Upper lobe of right lung (tissue), 1 donor: ENCODE measurements around the gene EPHA1. TPM values are rescaled to one million over a fixed set of nuclear protein-coding genes. Genes with fewer than 3 reads are reported as not detected.
"Not testable (repeated sequence)": the region's sequence is repeated elsewhere in the genome, so short reads cannot be mapped to it uniquely, and the experiment has no call there.

Experiments used
- ATAC-seq: fragments of 200-7000 bp; cut with Tn5 transposase; one replicate; pipeline ENCODE4 v1.9.1; 2020; ENCODE audit warnings: mild to moderate bottlenecking, moderate library complexity
- DNase-seq: peaks from one replicate; pipeline ENCODE4 v3.0.0-alpha.2; 2020
- H3K27ac ChIP-seq: fragments of 200-600 bp; one replicate; pipeline ENCODE4 v1.8.0; 2022
- H3K27me3 ChIP-seq: fragments of 200-600 bp; one replicate; pipeline ENCODE4 v1.8.0; 2022; ENCODE audit warnings: mild to moderate bottlenecking
- H3K36me3 ChIP-seq: fragments of 200-600 bp; one replicate; pipeline ENCODE4 v1.8.0; 2022
- H3K4me1 ChIP-seq: fragments of 200-600 bp; one replicate; pipeline ENCODE4 v1.8.0; 2022
- H3K4me3 ChIP-seq: fragments of 200-600 bp; one replicate; pipeline ENCODE4 v1.8.0; 2022; ENCODE audit warnings: mild to moderate bottlenecking
- H3K9me3 ChIP-seq: fragments of 200-600 bp; one replicate; pipeline ENCODE4 v1.8.0; 2022
- intact Hi-C: fragments of 100-400 bp; cut with DNase I; formaldehyde crosslinking; loops from one replicate; pipeline ENCODE4 v1.11.0; 2022
- total RNA-seq: library from RNA; stranded (reverse); fragmentation: NEBNext Ultra II Directional; extraction: Animal tissue kit (Norgen Biotek cat#: 25700); gene quantifications from one replicate; pipeline ENCODE4 v1.2.1, GENCODE V29; 2021
- TF ChIP-seq, protein P1 (sequence below): fragments of 200-600 bp; IDR thresholded peaks from one replicate; pipeline ENCODE4 v1.8.0; 2022; ENCODE audit warnings: antibody characterized with exemption
- donor health status: DM: no; HTN: yes; CAD: no; lungs with severe emphysema.

Gene EPHA1
- total RNA-seq, 1 donor from 2014 or later: 13.9 TPM

DNA sequence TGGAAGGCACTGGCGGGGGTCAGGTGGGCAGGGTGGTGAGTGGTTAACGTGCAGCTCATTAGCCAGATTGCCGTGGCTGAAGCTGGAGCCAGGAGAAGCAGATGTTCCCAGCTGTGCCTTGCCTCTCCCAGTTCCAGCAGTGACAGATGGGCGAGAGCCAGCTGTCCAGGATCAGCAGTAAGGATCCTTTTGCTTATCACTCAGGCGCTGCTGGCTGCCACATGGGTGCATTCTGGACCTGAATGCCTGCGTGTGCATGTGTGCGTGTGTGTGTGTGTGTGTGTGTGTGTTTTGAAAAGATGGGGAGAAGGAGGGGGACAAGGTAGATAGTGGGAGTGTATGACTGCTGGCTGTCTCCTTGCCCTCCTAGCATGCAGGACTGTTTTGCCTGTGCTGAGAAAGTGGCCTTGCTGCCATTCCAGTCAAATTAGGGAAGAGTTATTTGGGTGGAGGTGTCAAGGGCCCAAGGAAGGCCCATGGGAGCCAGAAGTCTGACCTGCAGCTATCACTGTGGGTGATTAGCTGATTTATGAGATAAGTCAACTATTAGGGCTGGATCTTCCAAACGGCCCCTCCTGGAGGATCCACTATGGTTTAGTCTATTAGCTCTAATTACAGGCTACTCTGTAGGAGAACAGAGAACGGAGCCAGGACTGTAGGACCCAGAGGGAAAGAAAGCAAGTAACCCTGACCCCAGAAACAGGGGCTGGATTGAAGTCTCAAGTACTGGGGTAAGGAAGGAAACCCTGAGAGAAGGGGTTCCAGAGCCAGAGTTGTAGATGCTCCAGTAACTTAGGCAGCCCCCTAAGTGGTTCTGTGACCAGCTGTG, 3.3 kb downstream of the EPHA1 start:
- H3K36me3 ChIP-seq: no peaks in the 10 kb centered on the region
- H3K27ac ChIP-seq: peak overlapping the region; percentile 17
- peaks cover 38% of the 10 kb centered on the region for H3K4me1 ChIP-seq
- H3K27me3 ChIP-seq: no peaks in the 10 kb centered on the region
- TF ChIP-seq, protein P1, sequence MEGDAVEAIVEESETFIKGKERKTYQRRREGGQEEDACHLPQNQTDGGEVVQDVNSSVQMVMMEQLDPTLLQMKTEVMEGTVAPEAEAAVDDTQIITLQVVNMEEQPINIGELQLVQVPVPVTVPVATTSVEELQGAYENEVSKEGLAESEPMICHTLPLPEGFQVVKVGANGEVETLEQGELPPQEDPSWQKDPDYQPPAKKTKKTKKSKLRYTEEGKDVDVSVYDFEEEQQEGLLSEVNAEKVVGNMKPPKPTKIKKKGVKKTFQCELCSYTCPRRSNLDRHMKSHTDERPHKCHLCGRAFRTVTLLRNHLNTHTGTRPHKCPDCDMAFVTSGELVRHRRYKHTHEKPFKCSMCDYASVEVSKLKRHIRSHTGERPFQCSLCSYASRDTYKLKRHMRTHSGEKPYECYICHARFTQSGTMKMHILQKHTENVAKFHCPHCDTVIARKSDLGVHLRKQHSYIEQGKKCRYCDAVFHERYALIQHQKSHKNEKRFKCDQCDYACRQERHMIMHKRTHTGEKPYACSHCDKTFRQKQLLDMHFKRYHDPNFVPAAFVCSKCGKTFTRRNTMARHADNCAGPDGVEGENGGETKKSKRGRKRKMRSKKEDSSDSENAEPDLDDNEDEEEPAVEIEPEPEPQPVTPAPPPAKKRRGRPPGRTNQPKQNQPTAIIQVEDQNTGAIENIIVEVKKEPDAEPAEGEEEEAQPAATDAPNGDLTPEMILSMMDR: no peak
- no peaks in the 10 kb centered on the region for H3K9me3 ChIP-seq
- H3K4me3 ChIP-seq: no peak overlapping the region
- ATAC-seq: peak; percentile 14
- DNase-seq: no peak
- intact Hi-C loops: no loop called here

DNA sequence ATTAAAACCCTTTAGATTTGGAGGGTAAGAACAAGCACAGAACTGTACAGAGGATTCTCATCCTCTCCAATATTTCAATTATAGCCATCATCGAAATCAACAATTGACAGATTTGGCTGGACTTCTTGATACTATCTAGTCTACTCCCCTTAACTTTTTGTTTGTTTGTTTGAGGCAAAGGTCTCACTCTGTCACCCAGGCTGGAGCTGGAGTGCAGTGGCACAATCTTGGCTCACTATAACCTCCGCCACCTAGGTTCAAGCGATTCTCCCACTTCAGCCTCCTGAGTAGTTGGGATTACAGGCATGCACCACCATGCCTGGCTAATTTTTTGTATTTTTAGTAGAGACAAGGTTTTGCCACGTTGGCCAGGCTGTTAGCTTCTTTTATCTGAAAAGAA, 6.4 kb downstream of the EPHA1 start:
- H3K4me1 ChIP-seq: peaks cover 13% of the 10 kb centered on the region
- ATAC-seq, H3K4me3 ChIP-seq, DNase-seq, H3K36me3 ChIP-seq, H3K9me3 ChIP-seq, H3K27ac ChIP-seq, H3K27me3 ChIP-seq, intact Hi-C loops: not testable (repeated sequence)

DNA sequence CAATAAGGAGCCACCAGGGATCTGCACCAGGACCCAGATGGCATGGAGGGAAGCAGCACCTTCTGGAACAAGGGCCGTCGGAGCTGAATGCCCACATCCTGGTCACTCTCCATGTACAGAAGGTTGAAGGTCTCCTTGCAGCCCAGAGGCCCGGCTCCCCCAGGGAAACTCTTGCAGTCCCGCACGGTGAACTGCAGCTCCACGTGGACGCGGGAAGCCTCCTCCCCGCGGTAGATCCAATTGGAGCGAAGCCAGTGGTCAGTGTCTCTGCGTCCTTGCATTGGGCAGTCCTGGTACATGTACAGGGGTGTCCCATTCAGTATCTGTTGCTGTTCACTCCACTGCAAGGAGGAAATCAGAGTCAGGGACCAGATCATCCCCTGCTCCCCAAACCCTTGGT, 7.4 kb downstream of the EPHA1 start:
- TF ChIP-seq, protein P1: no peak
- intact Hi-C loops: no loop called here
- ATAC-seq (no peak), DNase-seq (no peak)
- H3K4me1 ChIP-seq: peaks cover 16% of the 10 kb centered on the region
- H3K4me3 ChIP-seq: no peak overlapping the region
- no peaks in the 10 kb centered on the region for H3K27me3 ChIP-seq
- H3K27ac ChIP-seq: no peak overlapping the region
- no peaks in the 10 kb centered on the region for H3K9me3 ChIP-seq
- no peaks in the 10 kb centered on the region for H3K36me3 ChIP-seq

- no peak overlapping the region for H3K27ac ChIP-seq
- ATAC-seq (no peak), DNase-seq (no peak)
- TF ChIP-seq, protein P1: no peak
- intact Hi-C loops: no loop called here
- H3K9me3 ChIP-seq: no peaks in the 10 kb centered on the region
- no peak overlapping the region for H3K4me3 ChIP-seq
- no peaks in the 10 kb centered on the region for H3K36me3 ChIP-seq
- peaks cover 27% of the 10 kb centered on the region for H3K4me1 ChIP-seq
- H3K27me3 ChIP-seq: no peaks in the 10 kb centered on the region
These were observed 9.0 kb downstream of the EPHA1 start for GRCh38 chr7:143399642-143400041.

- no peak for DNase-seq
- Histone ChIP-seq H3K4me3 (no peak overlapping the region), H3K4me1 (peaks cover 23% of the 10 kb centered on the region), H3K27ac (no peak overlapping the region), H3K27me3 (no peaks in the 10 kb centered on the region), H3K9me3 (no peaks in the 10 kb centered on the region), H3K36me3 (no peaks in the 10 kb centered on the region)
- ATAC-seq: no peak
- intact Hi-C loops: no loop called here
- TF ChIP-seq, protein P1: no peak
These were observed 9.5 kb downstream of the EPHA1 start for GRCh38 chr7:143399151-143399550.

- H3K4me3 ChIP-seq: no peak overlapping the region
- H3K27me3 ChIP-seq: no peaks in the 10 kb centered on the region
- no peak for ATAC-seq
- H3K9me3 ChIP-seq: no peaks in the 10 kb centered on the region
- TF ChIP-seq, protein P1: no peak
- intact Hi-C loops: no loop called here
- no peaks in the 10 kb centered on the region for H3K36me3 ChIP-seq
- no peak for DNase-seq
- H3K4me1 ChIP-seq: peaks cover 23% of the 10 kb centered on the region
- no peak overlapping the region for H3K27ac ChIP-seq
These were observed 10.0 kb downstream of the EPHA1 start for GRCh38 chr7:143398616-143399015.
